GM19438 (cell line): ENCODE results near the gene SKAP1.

Source experiments
- ATAC-seq: cut with Tn5 transposase; IDR thresholded peaks from one replicate; pipeline ENCODE4 v1.9.1; 2021; ENCODE audit warnings: low read depth; ENCODE audit not compliant: unreplicated experiment

SKAP1 gene

GRCh38 chr17:48429638-48430586, at the start of gene SKAP1:
Gene SKAP1, minus strand, starts transcription at chr17:48430214.
- ATAC-seq = peak; percentile 53

GRCh38 chr17:48479014-48479402, 49.0 kb upstream of the SKAP1 start:
- ATAC-seq = no peak

DNA sequence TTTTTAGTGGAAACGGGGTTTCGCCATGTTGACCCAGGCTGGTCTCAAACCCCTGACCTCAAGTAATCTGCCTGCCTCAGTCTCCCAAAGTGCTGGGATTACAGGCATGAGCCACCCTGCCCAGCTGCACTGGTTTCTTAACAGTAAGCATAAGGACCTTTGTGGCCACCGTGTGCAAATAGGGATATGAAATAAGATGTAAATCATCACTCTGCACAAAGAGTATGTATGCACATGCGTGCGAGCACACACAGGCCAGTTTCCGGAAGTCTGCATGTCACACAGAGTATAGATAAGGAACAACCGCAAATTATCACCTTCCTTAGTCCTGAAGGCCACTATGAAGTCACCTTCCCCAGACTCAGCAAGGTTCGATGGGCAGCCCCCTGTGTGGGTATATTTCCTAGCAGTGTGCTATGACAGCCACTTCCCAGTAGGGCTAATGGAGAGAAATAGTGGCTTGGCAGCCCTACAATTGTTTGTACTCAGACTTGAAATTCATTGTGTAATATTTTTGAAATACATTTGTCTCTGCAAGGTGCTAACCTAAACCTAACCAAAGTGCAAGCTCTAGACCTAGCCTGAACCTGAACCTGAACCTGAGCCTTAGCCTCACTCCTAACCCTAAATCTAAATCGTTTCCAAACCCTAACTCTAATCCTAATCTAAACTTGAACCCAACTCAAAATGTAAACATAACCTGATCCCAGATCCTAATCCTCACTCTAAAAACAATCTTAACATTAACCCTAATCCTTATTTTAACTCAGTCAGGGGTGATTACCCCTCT, 48.4 kb upstream of the SKAP1 start:
- peak; percentile 86 for ATAC-seq

DNA sequence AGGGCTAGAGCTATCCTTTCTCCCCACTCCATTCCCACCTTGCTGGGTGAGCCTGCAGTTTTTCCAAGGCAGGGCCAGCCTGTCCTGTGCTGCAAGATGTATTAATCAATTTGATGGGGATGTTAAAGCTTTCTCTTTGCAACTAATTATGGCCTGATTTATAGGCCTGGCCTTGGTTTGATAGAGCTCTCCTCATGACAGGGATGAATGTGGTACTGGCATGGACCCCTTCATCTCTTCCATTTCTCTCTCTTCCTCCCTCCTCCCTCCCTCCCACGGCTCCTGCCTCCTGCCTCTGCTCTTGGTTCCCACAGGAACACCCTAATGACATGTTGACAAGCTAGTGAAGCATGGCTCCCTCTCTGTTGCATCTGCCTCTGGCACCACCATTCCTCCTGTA, 47.2 kb upstream of the SKAP1 start:
- no peak for ATAC-seq

- ATAC-seq = no peak
Observed at GRCh38 chr17:48472411-48473281, 42.6 kb upstream of the SKAP1 start.

DNA sequence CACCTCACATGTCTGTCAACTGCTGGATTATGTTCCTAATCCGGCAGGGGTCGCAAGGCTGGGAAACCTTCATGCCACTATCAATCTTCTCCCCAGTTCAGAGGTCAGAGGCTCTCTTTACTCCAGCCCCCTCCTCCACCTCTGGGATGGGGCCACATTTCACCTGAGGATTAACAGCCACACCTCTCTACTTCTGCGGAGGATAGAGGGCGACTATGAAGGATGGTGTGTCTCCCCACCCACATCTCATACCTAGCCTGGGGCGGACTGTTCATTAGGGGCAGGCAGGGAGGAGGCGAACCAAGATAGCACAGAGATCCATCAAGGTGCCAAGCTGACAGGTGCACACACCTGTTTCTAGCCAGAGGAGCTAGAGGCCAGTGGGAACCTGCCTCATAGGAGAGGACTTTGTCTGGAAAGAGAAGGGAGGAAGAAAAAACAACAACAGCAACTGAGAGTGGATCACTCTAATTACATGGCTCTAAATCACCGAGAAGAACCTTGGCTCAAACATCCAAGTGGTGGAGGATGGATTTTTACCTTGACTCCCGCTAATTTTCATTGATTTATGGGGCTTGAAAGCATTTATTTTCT, 41.9 kb upstream of the SKAP1 start:
- ATAC-seq = no peak

DNA sequence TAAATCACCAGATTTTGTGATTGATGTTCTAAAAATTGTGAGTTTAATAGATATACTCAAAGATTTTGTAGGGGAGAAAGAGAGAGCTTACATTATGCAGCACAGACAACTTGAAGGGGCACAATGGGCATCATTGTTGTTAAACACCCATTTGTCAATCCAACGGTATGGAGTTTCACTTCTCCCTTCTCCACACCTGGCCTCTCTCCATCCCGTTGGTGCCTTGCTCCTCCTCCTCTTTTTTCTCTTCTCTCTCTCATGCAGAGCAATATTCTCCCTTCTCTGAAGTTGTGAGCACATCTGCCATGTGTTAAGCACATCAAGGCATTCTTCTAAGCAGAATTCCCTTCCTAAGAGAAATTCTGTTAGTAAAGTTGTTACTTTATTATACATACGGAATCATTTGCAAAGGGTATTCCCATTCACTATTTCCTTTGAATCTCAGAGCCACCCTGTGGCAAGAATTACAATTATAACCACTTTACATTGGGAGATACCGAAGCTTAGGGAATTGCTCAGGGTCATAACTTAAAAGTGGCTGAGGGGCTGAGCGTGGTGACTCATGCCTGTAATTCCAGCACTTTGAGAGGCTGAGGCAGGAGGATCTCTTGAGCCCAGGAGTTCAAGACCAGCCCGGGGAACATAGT, 40.5 kb upstream of the SKAP1 start:
- no peak for ATAC-seq

DNA sequence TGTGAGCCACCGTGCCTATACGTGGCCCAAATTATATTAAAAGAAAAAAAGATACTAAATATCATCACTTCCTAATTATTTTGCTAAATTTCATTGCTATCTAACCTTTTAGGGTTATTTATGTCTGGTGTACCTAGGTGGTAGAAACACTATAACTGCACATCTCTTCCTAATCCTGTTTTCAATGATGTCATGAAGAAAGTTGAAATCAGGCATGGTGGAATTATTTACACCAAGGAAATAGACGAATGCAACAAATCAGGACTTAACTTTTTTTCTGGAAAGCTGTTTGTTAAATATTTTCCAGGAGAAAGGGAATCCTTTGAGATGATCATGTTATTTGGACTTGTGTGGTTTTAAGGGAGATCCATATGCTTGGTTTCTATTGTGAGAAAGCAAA, 39.2 kb upstream of the SKAP1 start:
- no peak for ATAC-seq

GRCh38 chr17:48468299-48468698, 38.3 kb upstream of the SKAP1 start:
- no peak for ATAC-seq

DNA sequence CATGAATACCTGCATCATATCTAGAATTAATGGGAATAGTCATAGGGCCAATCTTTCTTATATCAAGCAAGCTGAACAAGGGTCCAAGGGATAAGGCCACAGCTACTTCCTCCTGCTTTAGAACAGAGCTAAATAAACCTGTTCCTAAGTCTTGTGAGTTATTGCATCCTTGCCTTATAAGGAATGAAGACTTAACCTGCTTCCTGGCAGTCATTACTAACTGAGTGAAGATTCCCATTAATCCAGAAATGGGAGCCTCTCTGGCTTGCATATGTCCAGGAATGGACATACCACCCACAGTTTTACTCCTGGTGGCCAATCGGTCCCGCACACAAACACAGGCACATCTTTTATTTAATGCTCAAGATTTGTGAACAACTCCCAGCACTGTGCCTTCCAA, 35.9 kb upstream of the SKAP1 start:
- ATAC-seq = no peak

DNA sequence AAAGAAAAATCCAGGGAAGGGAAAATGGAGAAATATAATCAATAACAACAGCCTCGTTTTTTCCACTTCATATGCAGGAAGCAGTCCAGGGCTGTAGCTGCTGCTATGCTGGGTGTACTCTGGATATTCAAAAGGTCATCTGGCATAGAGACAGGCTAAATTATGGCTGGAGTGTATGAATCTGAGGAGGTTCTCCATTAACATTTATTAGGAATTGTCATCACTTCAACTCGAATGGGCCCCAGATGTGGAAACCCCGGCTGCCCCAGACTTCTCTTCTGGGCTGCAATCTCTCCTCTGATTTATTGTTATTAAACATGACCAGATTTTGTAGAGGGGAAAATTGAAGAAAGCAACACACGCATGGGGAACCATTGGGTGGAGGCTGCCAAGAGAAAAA, 33.5 kb upstream of the SKAP1 start:
- ATAC-seq = no peak

DNA sequence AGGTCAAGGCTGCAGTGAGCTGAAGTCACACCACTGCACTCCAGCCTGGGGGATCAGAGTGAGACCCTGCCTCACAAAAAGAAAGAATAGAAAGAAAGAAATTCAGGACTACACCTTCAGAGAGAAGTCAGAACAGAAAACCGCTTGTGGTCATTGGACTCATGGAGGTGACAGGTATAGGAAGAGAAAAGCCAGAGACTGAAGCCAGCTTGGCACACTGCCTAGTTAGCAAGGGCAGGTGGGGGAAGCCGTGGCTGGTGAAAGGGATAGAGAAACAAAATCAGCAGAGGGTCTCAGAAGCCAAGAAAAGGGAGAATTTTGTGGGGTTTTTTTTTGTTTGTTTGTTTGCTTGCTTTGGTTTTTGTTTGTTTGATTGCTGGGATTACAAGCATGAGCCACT, 32.9 kb upstream of the SKAP1 start:
- ATAC-seq = no peak

DNA sequence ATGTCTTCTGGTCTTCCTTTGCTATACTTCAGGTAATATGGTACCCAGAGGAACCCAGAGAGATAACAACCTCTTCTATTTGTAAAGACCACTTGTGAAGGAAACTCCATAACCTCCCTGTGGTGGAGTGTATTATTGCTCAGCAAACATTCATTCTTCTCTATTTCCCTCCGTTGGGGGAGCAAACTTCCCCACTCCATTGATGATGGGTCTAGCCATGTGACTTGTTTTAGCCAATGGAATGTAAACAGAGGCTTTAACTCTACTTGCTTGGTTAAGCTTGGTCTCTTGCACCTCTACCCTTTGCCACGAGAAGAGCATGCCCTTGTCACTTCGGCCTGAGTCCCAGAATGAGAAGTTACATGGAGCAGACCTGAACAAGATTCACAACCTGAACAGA, 30.0 kb upstream of the SKAP1 start:
- no peak for ATAC-seq

- ATAC-seq = no peak
Observed at GRCh38 chr17:48459070-48459844, 29.2 kb upstream of the SKAP1 start.

DNA sequence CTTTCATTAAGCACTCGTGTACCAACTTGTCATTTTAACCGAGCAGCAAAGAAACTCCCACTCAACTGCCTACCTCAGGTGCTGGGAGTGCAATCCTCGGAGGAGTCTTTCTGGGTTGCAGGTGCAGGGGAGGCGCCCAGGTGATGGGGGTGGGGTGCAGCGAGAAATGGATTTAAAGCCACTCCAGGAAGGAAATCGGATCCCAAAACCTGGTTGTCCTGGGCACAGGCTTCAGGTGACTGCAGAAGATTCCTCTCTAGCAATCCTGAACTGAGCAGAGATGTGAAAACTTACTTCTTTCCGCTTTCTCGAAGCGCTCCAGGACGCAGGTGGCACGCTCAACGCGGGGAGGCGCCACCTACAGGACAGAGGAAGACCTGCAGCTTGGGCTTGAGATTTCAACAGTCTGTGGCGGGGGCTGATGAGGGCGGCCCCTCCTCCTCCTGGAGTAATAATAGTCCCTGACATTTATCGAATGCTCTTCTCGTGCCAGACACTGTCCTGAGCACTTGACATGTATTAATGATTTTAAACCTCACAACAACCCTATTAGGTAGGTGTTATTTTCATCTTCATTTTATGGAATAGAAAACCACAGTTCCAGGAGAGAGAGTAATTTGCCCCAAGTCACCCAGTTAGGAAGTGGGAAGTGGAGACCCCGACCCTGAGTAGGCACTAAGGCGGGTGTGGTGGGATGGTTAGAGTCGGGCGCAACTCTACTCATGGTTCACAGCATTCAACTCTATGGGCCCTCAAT, 27.2 kb upstream of the SKAP1 start:
- no peak for ATAC-seq

DNA sequence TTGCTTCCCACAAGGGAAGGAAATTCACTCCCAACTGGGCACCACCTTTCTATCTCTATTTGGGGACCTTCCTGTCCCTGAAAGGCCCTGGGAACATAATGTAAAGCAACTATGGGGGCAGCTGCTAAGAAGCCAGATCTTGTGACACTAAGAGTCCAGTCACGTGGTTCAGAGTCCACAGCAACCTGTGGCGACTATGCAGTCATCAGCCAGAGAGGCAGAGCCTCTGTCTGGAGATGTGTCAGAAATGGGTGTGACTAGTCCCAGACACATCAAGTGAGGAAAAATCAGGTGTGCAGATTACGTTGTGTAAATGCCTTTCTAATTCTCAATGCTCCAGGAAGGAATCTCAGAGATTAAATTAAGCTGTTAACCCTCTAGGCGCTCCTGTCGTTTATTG, 26.6 kb upstream of the SKAP1 start:
- no peak for ATAC-seq

- no peak for ATAC-seq
Observed at GRCh38 chr17:48455791-48456190, 25.8 kb upstream of the SKAP1 start.

DNA sequence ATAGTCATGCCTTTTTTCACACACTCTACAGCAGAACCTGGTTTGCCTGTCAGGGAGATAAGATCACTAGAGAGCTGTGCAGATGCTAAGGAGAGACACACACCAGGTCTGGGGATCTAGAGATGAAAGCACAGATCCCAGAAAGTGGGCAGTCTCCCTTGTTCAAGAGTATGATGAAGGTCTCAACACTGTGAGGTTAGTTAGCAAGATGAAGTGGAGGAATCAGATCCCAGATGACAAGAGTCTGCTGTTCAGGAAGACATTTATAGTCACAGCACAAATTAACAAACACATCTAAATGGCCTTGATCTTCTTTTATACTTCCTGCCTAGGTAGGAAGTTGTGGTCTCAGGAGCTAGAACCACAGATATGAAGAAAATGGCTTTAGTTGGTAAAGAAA, 23.4 kb upstream of the SKAP1 start:
- ATAC-seq = no peak
